ENCODE measurements around the gene EFCAB7. TPM values are rescaled to one million over a fixed set of nuclear protein-coding genes. Genes with fewer than 3 reads are reported as not detected.
A peak's percentile ranks its signal among the peaks of the same experiment; 100 is the strongest.

Gene EFCAB7
- total and polyA plus RNA-seq, 2 of the 13 experiments (the other 11 are each of a cell fraction or from before 2014, with no cell fraction given) = 1.7 to 5.4 TPM

GRCh38 chr1:63592536-63593302, 69.4 kb downstream of the EFCAB7 start (continued):
- TF ChIP-seq ZNF549 (CRISPR knock-in tag; IDR thresholded peaks at IDR 0.05) (no peak), JDP2 (CRISPR knock-in tag; IDR thresholded peaks at IDR 0.05; ENCODE audit: borderline replicate concordance) (no peak), ZSCAN30 (CRISPR knock-in tag; IDR thresholded peaks at IDR 0.05) (0 out of 2 replicates have a peak, but pooled peaks have one; percentile 61), FOXM1 (CRISPR knock-in tag; IDR thresholded peaks at IDR 0.05) (no peak), PAWR (CRISPR knock-in tag; IDR thresholded peaks at IDR 0.05; ENCODE audit: borderline replicate concordance) (no peak), LRRFIP1 (CRISPR knock-in tag; conservative IDR thresholded peaks at IDR 0.05) (no peak), ZNF142 (CRISPR knock-in tag; IDR thresholded peaks at IDR 0.05) (no peak), IRF2 (CRISPR knock-in tag; IDR thresholded peaks at IDR 0.05) (0 out of 2 replicates have a peak, but pooled peaks have one; percentile 9), ZNF557 (CRISPR knock-in tag; IDR thresholded peaks at IDR 0.05) (no peak), TBX2 (CRISPR knock-in tag; IDR thresholded peaks at IDR 0.05; ENCODE audit: borderline replicate concordance) (peak; percentile 33; the same call in 1 of the 2 replicates), NFRKB (IDR thresholded peaks at IDR 0.05) (no peak), ZNF775 (CRISPR knock-in tag; IDR thresholded peaks at IDR 0.05; ENCODE audit: borderline replicate concordance) (peak; percentile 69; the same call in 1 of the 2 replicates), PRDM4 (CRISPR knock-in tag; IDR thresholded peaks at IDR 0.05; ENCODE audit: borderline replicate concordance) (no peak), ZNF724P (CRISPR knock-in tag; IDR thresholded peaks at IDR 0.05; ENCODE audit: borderline replicate concordance) (no peak), LCORL (IDR thresholded peaks at IDR 0.05) (no peak), LCORL (CRISPR knock-in tag; IDR thresholded peaks at IDR 0.05) (peak; percentile 69), AKAP8 (CRISPR knock-in tag; IDR thresholded peaks at IDR 0.05) (0 out of 2 replicates have a peak, but pooled peaks have one; percentile 10)
